MG63 (cell line): ENCODE measurements around the gene TRMT10B. TPM values are rescaled to one million over a fixed set of nuclear protein-coding genes. Genes with fewer than 3 reads are reported as not detected.
"Not testable (repeated sequence)": the region's sequence is repeated elsewhere in the genome, so short reads cannot be mapped to it uniquely, and the experiment has no call there.

ENCODE experiments used
- DNase-seq: peaks from one replicate; pipeline ENCODE4 v3.0.0-alpha.2; 2020
- H3K27me3 ChIP-seq: fragments of 250-450 bp; sonication (Bioruptor Pico); 2 replicates; pipeline ENCODE4 v1.5.1; 2020; ENCODE audit warnings: mild to moderate bottlenecking, moderate library complexity
- H3K36me3 ChIP-seq: fragments of 250-450 bp; sonication (Bioruptor Pico); 2 replicates; pipeline ENCODE4 v1.5.1; 2020; ENCODE audit warnings: mild to moderate bottlenecking, moderate library complexity
- H3K4me3 ChIP-seq: fragments of 250-450 bp; sonication (Bioruptor Pico); 2 replicates; pipeline ENCODE4 v1.5.1; 2020; ENCODE audit warnings: mild to moderate bottlenecking, moderate library complexity
- H3K9me3 ChIP-seq: fragments of 250-450 bp; sonication (Bioruptor Pico); 2 replicates; pipeline ENCODE4 v1.5.1; 2020; ENCODE audit warnings: mild to moderate bottlenecking, moderate library complexity
- total RNA-seq: library from RNA; depleted of rRNA; stranded (reverse); fragments of >200 nt; shearing (Covaris generic); gene quantifications from 2 replicates; pipeline ENCODE4 v1.2.3, GENCODE V29; 2014; ENCODE audit warnings: low replicate concordance; rRNA removed

Gene TRMT10B
- total RNA-seq, 1 experiment from 2014 or later: 1.5 TPM

- H3K4me3 ChIP-seq: no peak overlapping the region
- no peaks in the 10 kb centered on the region for H3K9me3 ChIP-seq
Observed at GRCh38 chr9:37818849-37819248, 65.2 kb downstream of the TRMT10B start.

DNA sequence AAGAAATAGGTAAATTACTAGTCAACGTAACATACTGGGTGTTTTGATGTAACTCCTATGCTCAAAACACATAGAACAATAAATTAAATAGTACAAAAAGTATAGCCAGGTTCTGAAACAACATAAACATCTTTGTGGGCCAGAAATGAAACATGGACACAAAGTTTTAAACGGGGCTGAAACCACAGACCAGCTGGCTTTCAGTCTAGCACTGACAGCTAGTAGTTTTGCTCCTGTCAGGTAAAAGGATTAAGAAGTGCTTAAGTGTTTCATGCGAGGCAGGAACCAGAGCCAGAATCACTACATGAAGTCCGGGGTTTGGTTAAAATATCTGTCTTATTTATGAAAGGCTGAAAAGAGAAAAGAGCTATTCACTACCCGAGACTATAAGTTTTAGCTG, 66.5 kb downstream of the TRMT10B start:
- DNase-seq: no peak
- H3K27me3 ChIP-seq: no peaks in the 10 kb centered on the region
- peaks cover 23% of the 10 kb centered on the region for H3K36me3 ChIP-seq
- no peaks in the 10 kb centered on the region for H3K9me3 ChIP-seq
- no peak overlapping the region for H3K4me3 ChIP-seq

More at GRCh38 chr9:37818849-37819248, 65.2 kb downstream of the TRMT10B start:
- no peak for DNase-seq
- Histone ChIP-seq H3K27me3 (no peaks in the 10 kb centered on the region), H3K36me3 (peaks cover 19% of the 10 kb centered on the region)

GRCh38 chr9:37825174-37825573, 71.6 kb downstream of the TRMT10B start:
- peaks cover 18% of the 10 kb centered on the region for H3K36me3 ChIP-seq
- not testable (repeated sequence) for DNase-seq, H3K27me3 ChIP-seq, H3K9me3 ChIP-seq, H3K4me3 ChIP-seq

DNA sequence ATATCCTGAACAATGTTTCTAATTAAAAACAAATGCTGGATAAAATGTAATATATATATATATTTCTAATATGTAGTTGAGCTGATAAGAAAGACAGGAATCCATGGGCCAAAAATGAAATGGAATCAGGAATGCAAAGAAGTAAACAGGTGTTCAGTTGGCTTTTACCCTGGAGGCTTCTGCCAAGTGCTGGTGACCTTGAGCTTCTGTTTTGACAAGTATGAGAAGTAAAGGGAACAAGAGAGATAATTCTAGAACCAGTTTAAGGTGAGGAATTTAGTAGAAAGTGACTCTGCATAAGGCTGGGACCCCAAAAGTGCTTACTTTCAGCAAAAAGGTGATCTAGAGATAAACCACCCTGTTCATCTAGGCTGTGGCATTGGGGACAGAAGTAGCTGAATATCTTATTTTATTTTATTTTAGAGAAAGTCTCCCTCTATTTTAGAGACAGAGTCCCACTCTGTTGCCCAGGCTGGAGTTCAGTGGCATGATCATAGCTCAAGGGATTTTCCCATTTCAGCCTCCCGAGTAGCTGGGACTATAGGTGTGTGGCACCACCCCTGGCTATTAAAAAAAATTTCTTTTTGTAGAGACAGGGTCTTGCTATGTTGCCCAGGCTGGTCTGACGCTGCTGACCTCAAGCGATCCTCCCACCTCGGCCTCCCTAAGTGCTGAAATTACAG, 74.0 kb downstream of the TRMT10B start:
- peaks cover 8% of the 10 kb centered on the region for H3K36me3 ChIP-seq
- H3K4me3 ChIP-seq: no peak overlapping the region
- H3K9me3 ChIP-seq: no peaks in the 10 kb centered on the region
- H3K27me3 ChIP-seq: no peaks in the 10 kb centered on the region
- DNase-seq: no peak

Other genes with a start within 250 kb of the TRMT10B start
- 0.84 and 4.3 TPM in 2 replicates for gene FBXO10, start 177.4 kb upstream of the TRMT10B start, total RNA-seq
- 101 and 179 TPM in 2 replicates for gene TOMM5, start 161.2 kb upstream of the TRMT10B start, total RNA-seq
- not detected in 2 replicates for gene FRMPD1, start 102.9 kb upstream of the TRMT10B start, total RNA-seq
- 32.9 and 37.9 TPM in 2 replicates for gene EXOSC3, start 31.3 kb downstream of the TRMT10B start, total RNA-seq
- gene DCAF10, start 47.0 kb downstream of the TRMT10B start, total RNA-seq: 6.7 and 12.2 TPM in 2 replicates
- gene SLC25A51, start 150.3 kb downstream of the TRMT10B start, total RNA-seq: 9.0 and 15.9 TPM in 2 replicates